Measurements from ENCODE around the gene CNOT11. TPM values are rescaled to one million over a fixed set of nuclear protein-coding genes. Genes with fewer than 3 reads are reported as not detected.

Gene CNOT11
- total RNA-seq, 1 donor from 2014 or later: 29.3 TPM

- DNase-seq (no peak), ATAC-seq (no peak)
- no peaks in the 10 kb centered on the region for H3K9me3 ChIP-seq
- TF ChIP-seq CTCF (IDR thresholded peaks at IDR 0.05): no peak
- no peaks in the 10 kb centered on the region for H3K27me3 ChIP-seq (ENCODE audit: low read depth)
- H3K4me3 ChIP-seq: no peak overlapping the region
- intact Hi-C loops (cut with DNase I): no loop called here
- H3K27ac ChIP-seq: no peak overlapping the region
- H3K36me3 ChIP-seq: peaks cover 76% of the 10 kb centered on the region
- H3K4me1 ChIP-seq: peaks cover 21% of the 10 kb centered on the region
Measured at GRCh38 chr2:101291973-101292372, 39.3 kb downstream of the CNOT11 start.

- no peak for ATAC-seq
- no peak for TF ChIP-seq CTCF (IDR thresholded peaks at IDR 0.05)
- DNase-seq: no peak
- H3K27me3 ChIP-seq (ENCODE audit: low read depth): no peaks in the 10 kb centered on the region
- H3K9me3 ChIP-seq: no peaks in the 10 kb centered on the region
- intact Hi-C loops (cut with DNase I): no loop called here
- peaks cover 25% of the 10 kb centered on the region for H3K4me1 ChIP-seq
- no peak overlapping the region for H3K27ac ChIP-seq
- H3K36me3 ChIP-seq: peaks cover 61% of the 10 kb centered on the region
- H3K4me3 ChIP-seq: no peak overlapping the region
Measured at GRCh38 chr2:101293544-101293943, 40.9 kb downstream of the CNOT11 start.

GRCh38 chr2:101294861-101295260 is 42.2 kb downstream of the CNOT11 start:
- no peak for TF ChIP-seq CTCF (IDR thresholded peaks at IDR 0.05)
- Histone ChIP-seq H3K36me3 (peaks cover 58% of the 10 kb centered on the region), H3K4me3 (no peak overlapping the region), H3K27me3 (ENCODE audit: low read depth) (no peaks in the 10 kb centered on the region), H3K4me1 (peaks cover 35% of the 10 kb centered on the region), H3K27ac (no peak overlapping the region), H3K9me3 (no peaks in the 10 kb centered on the region)
- intact Hi-C loops (cut with DNase I): no loop called here
- no peak for DNase-seq
- no peak for ATAC-seq

GRCh38 chr2:101295895-101296294 is 43.2 kb downstream of the CNOT11 start:
- no peak for DNase-seq
- intact Hi-C loops (cut with DNase I): no loop called here
- Histone ChIP-seq H3K36me3 (peaks cover 51% of the 10 kb centered on the region), H3K27me3 (ENCODE audit: low read depth) (no peaks in the 10 kb centered on the region), H3K9me3 (no peaks in the 10 kb centered on the region), H3K4me3 (no peak overlapping the region), H3K4me1 (peaks cover 46% of the 10 kb centered on the region), H3K27ac (no peak overlapping the region)
- TF ChIP-seq CTCF (IDR thresholded peaks at IDR 0.05): no peak
- no peak for ATAC-seq

GRCh38 chr2:101296371-101296770 is 43.7 kb downstream of the CNOT11 start:
- Histone ChIP-seq H3K27ac (no peak overlapping the region), H3K27me3 (ENCODE audit: low read depth) (no peaks in the 10 kb centered on the region), H3K4me3 (no peak overlapping the region), H3K4me1 (peaks cover 50% of the 10 kb centered on the region), H3K9me3 (no peaks in the 10 kb centered on the region), H3K36me3 (peaks cover 47% of the 10 kb centered on the region)
- TF ChIP-seq CTCF (IDR thresholded peaks at IDR 0.05): no peak
- intact Hi-C loops (cut with DNase I): no loop called here
- no peak for ATAC-seq
- no peak for DNase-seq

- DNase-seq (no peak), ATAC-seq (no peak)
- no peaks in the 10 kb centered on the region for H3K27me3 ChIP-seq (ENCODE audit: low read depth)
- intact Hi-C loops (cut with DNase I): no loop called here
- H3K36me3 ChIP-seq: peaks cover 40% of the 10 kb centered on the region
- peaks cover 61% of the 10 kb centered on the region for H3K4me1 ChIP-seq
- no peak overlapping the region for H3K4me3 ChIP-seq
- TF ChIP-seq CTCF (IDR thresholded peaks at IDR 0.05): no peak
- no peak overlapping the region for H3K27ac ChIP-seq
- no peaks in the 10 kb centered on the region for H3K9me3 ChIP-seq
Measured at GRCh38 chr2:101297383-101297782, 44.7 kb downstream of the CNOT11 start.
